ENCODE measurements around the gene DPYSL5. TPM values are rescaled to one million over a fixed set of nuclear protein-coding genes. Genes with fewer than 3 reads are reported as not detected.
A peak's percentile ranks its signal among the peaks of the same experiment; 100 is the strongest.

DPYSL5 gene
- total RNA-seq, 6 donors from 2014 or later, result not detected

GRCh38 chr2:26946841-26947784 lies 99.2 kb downstream of the DPYSL5 start:
- Histone ChIP-seq H3K4me1 (peaks cover 0 to 9% (median 7%) of the 10 kb centered on the region in 4 donors), H3K36me3 (no peaks in the 10 kb centered on the region), H3K9me3 (no peaks in the 10 kb centered on the region), H3K4me3 (peak overlapping the region in 2 of 4 donors; percentile 34 to 35), H3K27me3 (no peaks in the 10 kb centered on the region), H3K27ac (no peak overlapping the region)
- peak in 1 of 2 donors; percentile 70 for ATAC-seq (ENCODE audit: low FRiP score in 2 of 2)
- TF ChIP-seq EP300 (IDR thresholded peaks at IDR 0.05) (no peak), POLR2AphosphoS5 (IDR thresholded peaks at IDR 0.05) (no peak), CTCF (IDR thresholded peaks at IDR 0.05) (no peak), POLR2A (IDR thresholded peaks at IDR 0.05) (no peak)
- 57 to 67% methylated on average over 16 to 34 of the region's 34 CpGs for WGBS, 2 donors
- peak; percentile 72 to 84 for DNase-seq

- ATAC-seq (ENCODE audit: low FRiP score in 2 of 2), result no peak
- Histone ChIP-seq H3K36me3 (no peaks in the 10 kb centered on the region), H3K27me3 (no peaks in the 10 kb centered on the region), H3K4me1 (peaks cover 0 to 9% (median 7%) of the 10 kb centered on the region in 4 donors), H3K27ac (no peak overlapping the region), H3K4me3 (no peak overlapping the region), H3K9me3 (no peaks in the 10 kb centered on the region)
- TF ChIP-seq EP300 (IDR thresholded peaks at IDR 0.05) (no peak), POLR2AphosphoS5 (IDR thresholded peaks at IDR 0.05) (no peak), POLR2A (IDR thresholded peaks at IDR 0.05) (no peak), CTCF (IDR thresholded peaks at IDR 0.05) (no peak)
- no peak for DNase-seq
- WGBS, 2 donors, result 83 to 87% methylated on average over 3 of the region's 3 CpGs
These were observed 100.9 kb downstream of the DPYSL5 start for GRCh38 chr2:26948800-26949199.

GRCh38 chr2:26950246-26950645 lies 102.3 kb downstream of the DPYSL5 start:
- WGBS, 2 donors, result 86 to 90% methylated on average over 5 of the region's 5 CpGs
- H3K27ac ChIP-seq, result no peak overlapping the region
- TF ChIP-seq POLR2A (IDR thresholded peaks at IDR 0.05) (no peak), EP300 (IDR thresholded peaks at IDR 0.05) (no peak), CTCF (IDR thresholded peaks at IDR 0.05) (no peak), POLR2AphosphoS5 (IDR thresholded peaks at IDR 0.05) (no peak)
- H3K4me1 ChIP-seq, result peaks cover 0 to 9% (median 7%) of the 10 kb centered on the region in 4 donors
- ATAC-seq (ENCODE audit: low FRiP score in 2 of 2) (no peak), DNase-seq (no peak)
- H3K36me3 ChIP-seq, result no peaks in the 10 kb centered on the region
- H3K9me3 ChIP-seq, result no peaks in the 10 kb centered on the region
- no peaks in the 10 kb centered on the region for H3K27me3 ChIP-seq
- no peak overlapping the region for H3K4me3 ChIP-seq

- no peaks in the 10 kb centered on the region for H3K27me3 ChIP-seq
- H3K27ac ChIP-seq, result no peak overlapping the region
- TF ChIP-seq CTCF (IDR thresholded peaks at IDR 0.05) (no peak), EP300 (IDR thresholded peaks at IDR 0.05) (no peak), POLR2A (IDR thresholded peaks at IDR 0.05) (no peak), POLR2AphosphoS5 (IDR thresholded peaks at IDR 0.05) (no peak)
- ATAC-seq (ENCODE audit: low FRiP score in 2 of 2), result no peak
- no peaks in the 10 kb centered on the region for H3K36me3 ChIP-seq
- H3K4me3 ChIP-seq, result no peak overlapping the region
- no peaks in the 10 kb centered on the region for H3K9me3 ChIP-seq
- peaks cover 0 to 9% (median 7%) of the 10 kb centered on the region in 4 donors for H3K4me1 ChIP-seq
- 78 to 91% methylated on average over 3 of the region's 3 CpGs for WGBS, 2 donors
- no peak for DNase-seq
These were observed 103.3 kb downstream of the DPYSL5 start for GRCh38 chr2:26951236-26951635.
